GF-D8 (cell line): ENCODE data around the gene TBC1D3I.
"Not testable (repeated sequence)": the region's sequence is repeated elsewhere in the genome, so short reads cannot be mapped to it uniquely, and the experiment has no call there.

Experiments used
- DNase-seq: peaks from one replicate; lab custom pipeline; 2025; lab: John Stamatoyannopoulos, UW

Gene TBC1D3I

GRCh38 chr17:36264470-36264869, at the start of gene TBC1D3I:
TBC1D3I (minus strand) TSS chr17:36264570; CDS start chr17:36262985, 1,585 bp downstream.
- not testable (repeated sequence) for DNase-seq

GRCh38 chr17:36295161-36295560, 30.8 kb upstream of the TBC1D3I start:
- not testable (repeated sequence) for DNase-seq

- DNase-seq: not testable (repeated sequence)
Measured at GRCh38 chr17:36289965-36290612, 25.7 kb upstream of the TBC1D3I start.

- DNase-seq: not testable (repeated sequence)
Measured at GRCh38 chr17:36284219-36284618, 19.8 kb upstream of the TBC1D3I start.

- DNase-seq: not testable (repeated sequence)
Measured at GRCh38 chr17:36283256-36283655, 18.9 kb upstream of the TBC1D3I start.

- not testable (repeated sequence) for DNase-seq
Measured at GRCh38 chr17:36242046-36242445, 22.3 kb downstream of the TBC1D3I start.

- not testable (repeated sequence) for DNase-seq
Measured at GRCh38 chr17:36229644-36230043, 34.7 kb downstream of the TBC1D3I start.

GRCh38 chr17:36222967-36223366, 41.4 kb downstream of the TBC1D3I start:
- not testable (repeated sequence) for DNase-seq

- not testable (repeated sequence) for DNase-seq
Measured at GRCh38 chr17:36221581-36222100, 42.7 kb downstream of the TBC1D3I start.

- not testable (repeated sequence) for DNase-seq
Measured at GRCh38 chr17:36220737-36221580, 43.4 kb downstream of the TBC1D3I start.

GRCh38 chr17:36219556-36219955, 44.8 kb downstream of the TBC1D3I start:
- not testable (repeated sequence) for DNase-seq

- DNase-seq: not testable (repeated sequence)
Measured at GRCh38 chr17:36215406-36216308, 48.7 kb downstream of the TBC1D3I start.

GRCh38 chr17:36214918-36215317, 49.5 kb downstream of the TBC1D3I start:
- DNase-seq: no peak

GRCh38 chr17:36213695-36214094, 50.7 kb downstream of the TBC1D3I start:
- DNase-seq: no peak

GRCh38 chr17:36212966-36213365, 51.4 kb downstream of the TBC1D3I start:
- DNase-seq: no peak

- no peak for DNase-seq
Measured at GRCh38 chr17:36212272-36212605, 52.1 kb downstream of the TBC1D3I start.

- not testable (repeated sequence) for DNase-seq
Measured at GRCh38 chr17:36211484-36212271, 52.7 kb downstream of the TBC1D3I start.

GRCh38 chr17:36210439-36211211, 53.7 kb downstream of the TBC1D3I start, which contains the start of gene CCL4L2:
CCL4L2 (plus strand) TSS chr17:36211063.
- peak; percentile 44 for DNase-seq

- DNase-seq: no peak
Measured at GRCh38 chr17:36209575-36209974, 54.8 kb downstream of the TBC1D3I start.

- not testable (repeated sequence) for DNase-seq
Measured at GRCh38 chr17:36207383-36207782, 57.0 kb downstream of the TBC1D3I start.
